ENCODE measurements around the gene AIPL1. TPM values are rescaled to one million over a fixed set of nuclear protein-coding genes. Genes with fewer than 3 reads are reported as not detected.

The AIPL1 gene
- total RNA-seq, 1 experiment from 2014 or later, result not detected

DNA sequence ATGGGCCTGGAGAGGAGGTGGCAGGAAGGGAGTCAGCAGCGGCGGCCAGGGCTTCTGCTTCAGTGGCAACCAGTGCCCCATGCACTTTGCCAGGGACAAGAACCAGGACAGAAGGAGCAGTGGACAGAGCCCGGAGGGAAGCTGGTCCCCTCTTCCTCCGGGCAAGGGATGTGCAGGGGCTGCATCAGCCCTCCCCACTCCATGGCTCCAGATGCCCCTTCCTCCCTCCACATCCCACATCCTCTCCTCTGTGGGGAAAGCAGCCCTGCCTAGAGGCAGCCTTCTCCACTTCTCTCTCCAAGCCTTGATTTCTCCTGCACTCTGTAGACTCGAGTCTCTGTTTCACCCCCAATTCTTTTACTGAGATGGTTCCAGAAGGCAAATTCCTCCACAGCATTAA lies 50.4 kb downstream of the AIPL1 start:
- Histone ChIP-seq H3K9ac (ENCODE audit: low read length) (no peak overlapping the region), H3K9me2 (ENCODE audit: insufficient read depth) (no peaks in the 10 kb centered on the region), H3K36me3 (ENCODE audit: control insufficient read depth in 1 of 2, insufficient read depth in 2 of 2, low read length in 2 of 2) (no peaks in the 10 kb centered on the region), H3K4me3 (replicated peaks in 1 of 2; ENCODE audit: low read depth in 1 of 2, low read length in 2 of 2) (no peak overlapping the region), H3K27me3 (ENCODE audit: insufficient read depth, low read length) (peaks cover 11% of the 10 kb centered on the region), H3K9me3 (ENCODE audit: control insufficient read depth in 1 of 2, insufficient read depth in 1 of 2, low read depth in 1 of 2, low read length in 2 of 2) (no peaks in the 10 kb centered on the region), H3K79me2 (ENCODE audit: insufficient read depth, low read length) (no peaks in the 10 kb centered on the region), H3K4me1 (ENCODE audit: control insufficient read depth in 1 of 2, insufficient read depth in 2 of 2, low read length in 2 of 2) (peaks cover 0 to 4% of the 10 kb centered on the region in 2 experiments; a peak in 2 of 4 replicates), H2AFZ (ENCODE audit: low read depth, low read length, poor library complexity, severe bottlenecking) (no peak overlapping the region), H4K20me1 (ENCODE audit: insufficient read depth) (no peaks in the 10 kb centered on the region), H3K27ac (ENCODE audit: low read depth, low read length) (no peak overlapping the region), H3K4me2 (ENCODE audit: low read length) (no peak overlapping the region)
- ChIA-PET CTCF (no interaction called here), POLR2A (no interaction called here), RAD21 (ENCODE audit: low non-redundant PET in 1 of 2, low total read pairs in 2 of 2, uncharacterized antibody in 2 of 2, unreplicated experiment in 2 of 2) (no interaction called here)
- BruUV-seq (replicated peaks), result no TSS peak
- no peak for DNase-seq (ENCODE audit: low read depth, low spot score)
- intact Hi-C loops (cut with micrococcal nuclease), result no loop called here
- TF ChIP-seq, protein P1, sequence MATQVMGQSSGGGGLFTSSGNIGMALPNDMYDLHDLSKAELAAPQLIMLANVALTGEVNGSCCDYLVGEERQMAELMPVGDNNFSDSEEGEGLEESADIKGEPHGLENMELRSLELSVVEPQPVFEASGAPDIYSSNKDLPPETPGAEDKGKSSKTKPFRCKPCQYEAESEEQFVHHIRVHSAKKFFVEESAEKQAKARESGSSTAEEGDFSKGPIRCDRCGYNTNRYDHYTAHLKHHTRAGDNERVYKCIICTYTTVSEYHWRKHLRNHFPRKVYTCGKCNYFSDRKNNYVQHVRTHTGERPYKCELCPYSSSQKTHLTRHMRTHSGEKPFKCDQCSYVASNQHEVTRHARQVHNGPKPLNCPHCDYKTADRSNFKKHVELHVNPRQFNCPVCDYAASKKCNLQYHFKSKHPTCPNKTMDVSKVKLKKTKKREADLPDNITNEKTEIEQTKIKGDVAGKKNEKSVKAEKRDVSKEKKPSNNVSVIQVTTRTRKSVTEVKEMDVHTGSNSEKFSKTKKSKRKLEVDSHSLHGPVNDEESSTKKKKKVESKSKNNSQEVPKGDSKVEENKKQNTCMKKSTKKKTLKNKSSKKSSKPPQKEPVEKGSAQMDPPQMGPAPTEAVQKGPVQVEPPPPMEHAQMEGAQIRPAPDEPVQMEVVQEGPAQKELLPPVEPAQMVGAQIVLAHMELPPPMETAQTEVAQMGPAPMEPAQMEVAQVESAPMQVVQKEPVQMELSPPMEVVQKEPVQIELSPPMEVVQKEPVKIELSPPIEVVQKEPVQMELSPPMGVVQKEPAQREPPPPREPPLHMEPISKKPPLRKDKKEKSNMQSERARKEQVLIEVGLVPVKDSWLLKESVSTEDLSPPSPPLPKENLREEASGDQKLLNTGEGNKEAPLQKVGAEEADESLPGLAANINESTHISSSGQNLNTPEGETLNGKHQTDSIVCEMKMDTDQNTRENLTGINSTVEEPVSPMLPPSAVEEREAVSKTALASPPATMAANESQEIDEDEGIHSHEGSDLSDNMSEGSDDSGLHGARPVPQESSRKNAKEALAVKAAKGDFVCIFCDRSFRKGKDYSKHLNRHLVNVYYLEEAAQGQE (IDR thresholded peaks at IDR 0.05; ENCODE audit: low read depth), result no peak
- TF ChIP-seq EZH2phosphoT487 (IDR thresholded peaks at IDR 0.05; ENCODE audit: borderline replicate concordance) (no peak), SIN3A (IDR thresholded peaks at IDR 0.05; ENCODE audit: low read depth) (no peak)
- no peak for ATAC-seq

DNA sequence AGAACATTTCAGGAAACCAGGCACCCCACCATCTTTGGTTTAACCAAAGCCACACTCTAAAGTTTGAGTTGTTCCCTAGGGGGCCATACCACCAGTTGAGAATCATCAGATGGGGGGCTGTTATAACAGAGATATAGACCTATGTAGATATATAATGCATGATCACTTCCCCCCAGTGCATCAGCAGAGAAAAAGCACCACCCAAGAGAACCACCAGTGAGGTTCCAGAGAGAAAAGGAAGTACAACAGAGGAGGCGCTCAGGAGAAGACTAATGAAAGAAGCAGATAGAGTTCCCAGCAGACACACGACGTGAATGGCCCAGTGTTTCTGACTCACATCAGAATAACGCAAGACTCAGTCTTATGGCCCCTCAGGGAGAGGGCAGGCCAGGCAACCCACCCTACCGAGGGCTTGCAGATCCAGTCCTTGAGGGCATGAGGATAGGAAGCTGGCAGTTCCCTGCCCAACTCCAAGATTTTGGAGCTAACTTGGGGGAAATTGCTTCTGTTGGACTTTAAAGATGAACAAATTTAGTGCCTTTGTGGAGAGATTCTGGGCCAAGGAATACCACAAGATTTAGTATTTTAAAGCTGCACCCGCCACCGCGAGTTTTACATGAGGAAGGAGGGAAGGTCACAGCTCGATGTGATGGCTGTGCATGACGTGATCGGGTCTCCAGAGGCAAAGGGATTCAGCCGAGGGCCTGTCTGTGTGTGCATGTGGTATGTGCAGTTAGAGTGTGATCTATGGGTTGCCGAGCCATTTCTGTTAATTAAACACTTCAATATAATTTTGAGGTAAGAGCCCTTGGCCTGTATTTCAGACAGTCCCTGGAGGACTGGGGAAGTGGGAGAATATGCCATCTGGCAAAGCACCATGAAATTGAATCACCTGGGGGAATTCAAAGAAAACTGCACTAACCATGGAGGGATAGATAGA lies 53.1 kb downstream of the AIPL1 start:
- Histone ChIP-seq H3K79me2 (ENCODE audit: insufficient read depth, low read length) (no peaks in the 10 kb centered on the region), H2AFZ (ENCODE audit: low read depth, low read length, poor library complexity, severe bottlenecking) (no peak overlapping the region), H3K27ac (ENCODE audit: low read depth, low read length) (no peak overlapping the region), H3K4me3 (replicated peaks in 1 of 2; ENCODE audit: low read depth in 1 of 2, low read length in 2 of 2) (no peak overlapping the region), H3K4me1 (ENCODE audit: control insufficient read depth in 1 of 2, insufficient read depth in 2 of 2, low read length in 2 of 2) (peaks cover 0 to 4% of the 10 kb centered on the region in 2 experiments; a peak in 2 of 4 replicates), H3K36me3 (ENCODE audit: control insufficient read depth in 1 of 2, insufficient read depth in 2 of 2, low read length in 2 of 2) (no peaks in the 10 kb centered on the region), H3K4me2 (ENCODE audit: low read length) (no peak overlapping the region), H3K9me2 (ENCODE audit: insufficient read depth) (no peaks in the 10 kb centered on the region), H4K20me1 (ENCODE audit: insufficient read depth) (no peaks in the 10 kb centered on the region), H3K9me3 (ENCODE audit: control insufficient read depth in 1 of 2, insufficient read depth in 1 of 2, low read depth in 1 of 2, low read length in 2 of 2) (no peaks in the 10 kb centered on the region; a peak in 1 of 4 replicates), H3K9ac (ENCODE audit: low read length) (no peak overlapping the region), H3K27me3 (ENCODE audit: insufficient read depth, low read length) (no peaks in the 10 kb centered on the region)
- ChIA-PET CTCF (no interaction called here), RAD21 (ENCODE audit: low non-redundant PET in 1 of 2, low total read pairs in 2 of 2, uncharacterized antibody in 2 of 2, unreplicated experiment in 2 of 2) (no interaction called here), POLR2A (interaction anchor here (1.1 kb wide), 1 partner anchor 9 kb away, joined by 3 read pairs; no protein-coding TSS in a partner anchor)
- DNase-seq (ENCODE audit: low read depth, low spot score) (no peak), ATAC-seq (no peak)
- intact Hi-C loops (cut with micrococcal nuclease), result no loop called here
- no TSS peak for BruUV-seq (replicated peaks)
- TF ChIP-seq TCF7L2 (IDR thresholded peaks at IDR 0.05; ENCODE audit: borderline replicate concordance, extremely low read depth, insufficient read depth, insufficient read length), result no peak
- no peak for TF ChIP-seq EGR1 (IDR thresholded peaks at IDR 0.05; ENCODE audit: low read depth)
- TF ChIP-seq, protein P1 (IDR thresholded peaks at IDR 0.05; ENCODE audit: low read depth), result no peak
- no peak for TF ChIP-seq EZH2phosphoT487 (IDR thresholded peaks at IDR 0.05; ENCODE audit: borderline replicate concordance)
- no peak for TF ChIP-seq POLR2A (IDR thresholded peaks at IDR 0.05; ENCODE audit: borderline replicate concordance, extremely low read depth, insufficient read depth, insufficient read length)
- no peak for TF ChIP-seq POLR2AphosphoS5 (IDR thresholded peaks at IDR 0.05; ENCODE audit: low read depth, low read length)
- TF ChIP-seq FOSL1 (IDR thresholded peaks at IDR 0.05; ENCODE audit: low read depth), result no peak
- TF ChIP-seq ZFX (IDR thresholded peaks at IDR 0.05), result no peak
- no peak for TF ChIP-seq EZH2 (IDR thresholded peaks at IDR 0.05)
- TF ChIP-seq RAD21 (IDR thresholded peaks at IDR 0.05; ENCODE audit: low read depth), result no peak
- no peak for TF ChIP-seq JUND (IDR thresholded peaks at IDR 0.05)
